Neural cell (in vitro differentiated cells): Measurements from ENCODE around the gene AP1S1.

Source experiments
- EZH2 ChIP-seq: fragments of 200-600, 300-800 bp; shearing (Covaris generic), sonication (generic); IDR thresholded peaks from 2 replicates; pipeline ENCODE4 v1.6.1; 2014; ENCODE audit warnings: antibody characterized with exemption, low read length, borderline replicate concordance, mild to moderate bottlenecking; ENCODE audit not compliant: insufficient read depth, poor library complexity, severe bottlenecking
- SMC3 ChIP-seq: fragments of 450-650 bp; conservative IDR thresholded peaks from 2 replicates; pipeline ENCODE4 v1.6.1; 2014; ENCODE audit warnings: antibody characterized with exemption, mild to moderate bottlenecking, moderate library complexity; ENCODE audit not compliant: poor library complexity

- TF ChIP-seq EZH2 = no peak
- TF ChIP-seq SMC3 = no peak
Observed at GRCh38 chr7:101205901-101206664, 51.8 kb downstream of the AP1S1 start.
